ENCODE data around the gene KMT5C.

KMT5C gene

GRCh38 chr19:55386493-55386971 lies 46.9 kb downstream of the KMT5C start:
- no peak for DNase-seq (ENCODE audit: low spot score)

DNA sequence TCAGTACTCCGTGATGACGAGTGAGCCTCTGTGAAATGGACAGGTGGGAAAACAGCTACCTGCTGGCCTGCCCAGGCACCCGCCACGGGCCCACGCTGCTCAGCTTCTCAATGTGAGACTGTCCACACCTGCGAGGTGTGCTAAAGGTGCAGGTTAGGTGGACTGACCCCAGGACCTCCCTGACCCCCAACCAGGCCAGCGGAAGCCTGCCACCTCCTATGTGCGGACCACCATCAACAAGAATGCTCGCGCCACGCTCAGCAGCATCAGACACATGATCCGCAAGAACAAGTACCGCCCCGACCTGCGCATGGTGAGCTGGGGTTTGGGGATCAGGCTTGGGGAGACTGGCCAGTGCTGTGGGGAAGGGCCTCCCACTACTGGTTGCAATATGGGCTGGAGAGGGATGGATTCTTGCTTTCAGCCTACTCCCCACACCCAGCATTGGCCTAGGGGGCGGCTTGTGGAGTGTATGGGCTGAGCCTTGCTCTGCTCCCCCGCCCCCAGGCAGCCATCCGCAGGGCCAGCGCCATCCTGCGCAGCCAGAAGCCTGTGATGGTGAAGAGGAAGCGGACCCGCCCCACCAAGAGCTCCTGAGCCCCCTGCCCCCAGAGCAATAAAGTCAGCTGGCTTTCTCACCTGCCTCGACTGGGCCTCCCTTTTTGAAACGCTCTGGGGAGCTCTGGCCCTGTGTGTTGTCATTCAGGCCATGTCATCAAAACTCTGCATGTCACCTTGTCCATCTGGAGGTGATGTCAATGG lies 48.2 kb downstream of the KMT5C start:
- no peak for DNase-seq (ENCODE audit: low spot score)

GRCh38 chr19:55389386-55390317 lies 50.0 kb downstream of the KMT5C start:
- DNase-seq (ENCODE audit: low spot score), result no peak

GRCh38 chr19:55390461-55390880 lies 50.8 kb downstream of the KMT5C start:
- no peak for DNase-seq (ENCODE audit: low spot score)

DNA sequence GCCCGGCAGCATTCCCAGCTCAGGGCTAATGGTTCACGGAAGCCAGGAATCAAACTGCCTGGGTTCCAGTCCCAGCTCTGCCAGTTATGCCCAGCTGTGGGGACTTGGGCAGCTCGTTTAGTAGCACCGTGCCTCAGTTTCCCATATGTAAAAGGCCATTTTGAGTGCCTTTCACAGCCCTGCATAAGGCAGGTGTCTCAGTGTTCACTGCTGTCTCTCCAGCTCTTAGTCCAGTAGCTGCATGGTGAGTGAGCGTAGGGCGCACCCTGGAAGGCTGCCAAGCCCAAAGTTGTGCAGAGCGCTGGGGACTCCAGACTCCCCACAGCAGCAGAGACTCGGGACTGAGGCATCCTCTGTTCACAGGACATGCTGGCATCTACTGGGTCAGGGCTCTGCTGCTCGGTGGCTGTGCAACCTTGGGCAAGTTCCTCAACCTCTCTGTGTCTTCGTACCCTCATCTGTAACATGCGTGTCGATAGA lies 51.6 kb downstream of the KMT5C start:
- DNase-seq (ENCODE audit: low spot score), result no peak

GRCh38 chr19:55391702-55392615 lies 52.3 kb downstream of the KMT5C start:
- no peak for DNase-seq (ENCODE audit: low spot score)

DNA sequence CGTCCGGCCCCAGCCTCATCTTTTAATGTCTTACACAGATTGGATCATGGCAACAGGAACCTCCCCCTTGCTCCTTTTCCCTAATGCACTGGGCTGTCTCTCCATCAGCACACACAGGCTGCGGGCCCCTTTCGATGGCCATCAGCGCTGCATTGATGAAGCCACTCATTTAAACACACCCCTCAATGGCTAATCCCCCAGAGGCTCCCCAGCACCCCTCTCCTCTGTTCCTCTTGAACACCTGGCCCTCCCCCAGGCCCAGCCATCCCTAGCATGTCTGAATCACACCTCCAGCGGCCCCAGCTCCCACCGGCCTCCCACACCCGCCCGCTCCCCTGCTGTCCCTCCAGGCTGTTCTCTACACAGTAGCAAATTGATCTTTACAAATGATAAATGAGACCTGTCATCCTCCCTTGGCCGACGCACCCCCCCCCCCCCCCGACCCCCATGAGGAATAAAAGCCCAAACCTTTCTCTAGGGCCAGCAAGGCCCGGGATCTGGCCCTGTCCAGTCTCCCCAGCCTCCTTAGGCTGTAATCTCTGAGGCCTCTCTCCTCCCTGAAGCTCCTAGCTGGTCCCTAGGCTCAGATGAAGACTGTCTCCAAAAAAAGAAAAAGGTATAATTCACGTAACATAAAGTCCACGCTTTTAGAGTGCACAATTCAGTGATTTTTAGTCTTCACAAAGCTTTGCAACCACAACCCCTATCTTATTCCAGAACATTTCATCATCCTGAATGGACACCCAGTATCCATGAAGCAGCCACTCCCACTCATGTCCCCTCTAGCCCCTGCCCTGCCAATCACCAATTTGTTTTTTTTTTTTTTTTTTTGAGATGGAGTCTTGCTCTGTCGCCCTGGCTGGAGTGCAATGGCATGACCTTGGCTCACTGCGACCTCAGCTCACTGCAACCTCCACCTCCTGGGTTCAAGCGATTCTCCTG lies 53.4 kb downstream of the KMT5C start:
- DNase-seq (ENCODE audit: low spot score), result no peak

Data from D341Med (cell line).